Ectodermal cell (in vitro differentiated cells): ENCODE results near the gene PRR5. TPM values are rescaled to one million over a fixed set of nuclear protein-coding genes. Genes with fewer than 3 reads are reported as not detected.
"Not testable (repeated sequence)": the region's sequence is repeated elsewhere in the genome, so short reads cannot be mapped to it uniquely, and the experiment has no call there.

Experiments
- H3K27ac ChIP-seq: 2 replicates; pipeline ENCODE4 v1.7.0; 2013; ENCODE audit warnings: mild to moderate bottlenecking, low read depth, low read length; ENCODE audit not compliant: insufficient read depth, poor library complexity, severe bottlenecking
- H3K27me3 ChIP-seq: 2 replicates; pipeline ENCODE4 v1.7.0; 2013; ENCODE audit warnings: mild to moderate bottlenecking, low read length; ENCODE audit not compliant: insufficient read depth, control insufficient read depth, poor library complexity, severe bottlenecking
- H3K36me3 ChIP-seq: one replicate; pipeline ENCODE4 v1.7.0; 2013; ENCODE audit warnings: low read length; ENCODE audit not compliant: control insufficient read depth, insufficient read depth
- H3K4me1 ChIP-seq: one replicate; pipeline ENCODE4 v1.7.0; 2013; ENCODE audit warnings: low read length; ENCODE audit not compliant: control insufficient read depth, insufficient read depth
- H3K4me3 ChIP-seq: 2 replicates; pipeline ENCODE4 v1.7.0; 2013; ENCODE audit warnings: low read depth, low read length, control low read depth; ENCODE audit not compliant: insufficient read depth
- H3K9me3 ChIP-seq: 2 replicates; pipeline ENCODE4 v1.7.0; 2013; ENCODE audit warnings: mild to moderate bottlenecking, low read length, moderate library complexity; ENCODE audit not compliant: control insufficient read depth
- whole genome bisulfite sequencing, 2 experiments: methylation state at CpG; one replicate each; pipeline ENCODE4 v1.1.7; 2013; ENCODE audit warnings: missing lambda C conversion rate in 2 of 2; 5-methylcytosine and 5-hydroxymethylcytosine counted together
- polyA plus RNA-seq, 4 experiments: library from polyadenylated mRNA; stranded (reverse); fragments of 50-300 nt; gene quantifications; one replicate each; pipeline ENCODE4 v1.2.3, GENCODE V29; 2013

Gene PRR5, protein sequence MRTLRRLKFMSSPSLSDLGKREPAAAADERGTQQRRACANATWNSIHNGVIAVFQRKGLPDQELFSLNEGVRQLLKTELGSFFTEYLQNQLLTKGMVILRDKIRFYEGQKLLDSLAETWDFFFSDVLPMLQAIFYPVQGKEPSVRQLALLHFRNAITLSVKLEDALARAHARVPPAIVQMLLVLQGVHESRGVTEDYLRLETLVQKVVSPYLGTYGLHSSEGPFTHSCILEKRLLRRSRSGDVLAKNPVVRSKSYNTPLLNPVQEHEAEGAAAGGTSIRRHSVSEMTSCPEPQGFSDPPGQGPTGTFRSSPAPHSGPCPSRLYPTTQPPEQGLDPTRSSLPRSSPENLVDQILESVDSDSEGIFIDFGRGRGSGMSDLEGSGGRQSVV
- 14.6 TPM for polyA plus RNA-seq (2013, experiment 1 of 4)
- 14.5 TPM for polyA plus RNA-seq (2013, experiment 2 of 4)
- 17.5 TPM for polyA plus RNA-seq (2013, experiment 3 of 4)
- polyA plus RNA-seq (2013, experiment 4 of 4): 15.6 TPM

DNA sequence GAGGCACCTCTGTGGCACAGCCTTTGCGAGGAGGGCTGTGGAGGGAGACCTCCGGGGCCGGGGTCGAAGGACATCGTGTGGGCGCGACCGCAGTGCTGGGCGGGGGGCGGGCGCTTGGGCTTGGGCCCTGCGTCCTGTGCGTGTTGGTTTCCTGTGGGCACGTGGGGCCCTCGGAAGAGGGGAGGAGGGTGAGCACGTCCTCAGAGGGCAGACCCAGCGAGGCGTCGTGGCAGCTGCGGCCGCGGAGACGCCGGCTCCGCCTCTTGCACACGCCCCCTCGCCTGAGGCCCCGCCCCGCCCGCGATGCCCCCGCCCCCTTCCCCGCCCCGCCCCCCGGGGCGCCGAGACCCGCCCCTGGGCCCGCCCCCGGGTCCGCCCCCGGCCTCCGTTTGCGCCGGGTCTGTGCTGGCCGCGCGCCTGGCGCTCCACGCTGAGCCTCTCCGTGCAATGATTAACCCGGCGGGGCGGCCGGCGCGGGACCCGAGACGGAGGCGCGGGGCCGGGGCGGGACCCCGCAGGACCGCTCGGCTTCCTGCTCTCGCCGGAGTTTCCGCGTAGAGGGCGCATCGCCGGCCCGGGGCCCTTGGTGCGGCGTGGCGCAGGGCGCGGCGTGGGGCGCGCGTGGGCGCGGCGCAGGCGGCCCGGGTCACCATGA is at the start of gene PRR5:
PRR5 (plus strand) TSS at position 381 of the 655 bp plus-strand sequence; CDS start at position 652, 271 bp downstream.
- Histone ChIP-seq H3K4me1 (peaks cover 32% of the 10 kb centered on the region), H3K27ac (no peak within 1 kb of the TSS), H3K36me3 (no peaks in the 10 kb centered on the region), H3K4me3 (peak within 1 kb of the TSS; percentile 60), H3K9me3 (no peaks in the 10 kb centered on the region), H3K27me3 (peaks cover 30% of the 10 kb centered on the region)
- WGBS, 2 experiments: 2% methylated on average over 87 to 88 of the region's 88 CpGs

DNA sequence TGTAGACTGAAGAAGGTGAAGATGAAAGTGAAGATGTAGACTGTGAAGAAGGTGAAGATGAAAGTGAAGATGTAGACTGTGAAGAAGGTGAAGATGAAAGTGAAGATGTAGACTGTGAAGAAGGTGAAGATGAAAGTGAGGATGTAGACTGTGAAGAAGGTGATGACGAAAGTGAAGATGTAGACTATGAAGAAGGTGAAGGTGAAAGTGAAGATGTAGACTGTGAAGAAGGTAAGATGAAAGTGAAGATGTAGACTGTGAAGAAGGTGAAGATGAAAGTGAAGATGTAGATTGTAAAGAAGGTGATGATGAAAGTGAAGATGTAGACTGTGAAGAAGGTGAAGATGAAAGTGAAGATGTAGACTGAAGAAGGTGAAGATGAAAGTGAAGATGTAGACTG is 49.1 kb upstream of the PRR5 start:
- not testable (repeated sequence) for H3K27ac ChIP-seq, H3K4me3 ChIP-seq
- 84 to 90% methylated on average over 1 of the region's 1 CpG for WGBS, 2 experiments

DNA sequence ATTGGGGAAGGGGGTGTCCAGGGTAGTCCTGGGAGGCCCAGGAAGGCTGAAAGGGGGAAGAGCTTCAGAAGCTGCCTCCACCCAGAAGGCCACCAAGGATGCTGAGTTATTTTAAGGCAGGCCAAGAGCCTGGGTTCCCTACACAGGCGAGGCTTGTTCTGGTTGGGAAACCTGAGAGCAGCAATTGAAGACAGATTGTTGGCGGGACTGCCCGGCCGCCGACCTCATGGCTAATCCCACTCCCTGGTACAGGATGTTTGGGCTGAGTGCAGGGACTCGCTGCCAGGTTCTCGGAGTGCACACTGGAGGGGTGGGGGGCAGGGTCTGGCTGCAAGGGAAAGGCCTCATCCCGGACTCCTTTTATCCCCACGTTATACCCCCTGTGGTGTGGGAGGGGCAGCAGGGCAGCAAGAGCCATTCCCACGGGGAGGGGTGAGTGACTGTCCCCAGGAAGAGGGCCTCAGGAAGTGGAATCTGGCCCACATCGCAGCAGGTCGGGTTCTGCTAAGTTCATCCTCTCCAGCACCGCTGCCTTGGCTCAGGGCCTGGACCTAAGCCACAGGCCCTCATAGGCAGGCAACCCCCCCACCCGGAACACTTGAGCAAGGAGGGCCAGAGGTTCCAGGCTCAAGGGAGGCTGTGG is 43.6 kb upstream of the PRR5 start:
- no peak overlapping the region for H3K27ac ChIP-seq
- 58 to 61% methylated on average over 14 of the region's 14 CpGs for WGBS, 2 experiments
- H3K4me3 ChIP-seq: no peak overlapping the region
- no peaks in the 10 kb centered on the region for H3K36me3 ChIP-seq
- H3K9me3 ChIP-seq: no peaks in the 10 kb centered on the region
- H3K27me3 ChIP-seq: no peaks in the 10 kb centered on the region
- H3K4me1 ChIP-seq: peaks cover 28% of the 10 kb centered on the region

More for the DNA sequence above, 49.1 kb upstream of the PRR5 start:
- H3K36me3 ChIP-seq, H3K27me3 ChIP-seq, H3K4me1 ChIP-seq, H3K9me3 ChIP-seq: not testable (repeated sequence)

DNA sequence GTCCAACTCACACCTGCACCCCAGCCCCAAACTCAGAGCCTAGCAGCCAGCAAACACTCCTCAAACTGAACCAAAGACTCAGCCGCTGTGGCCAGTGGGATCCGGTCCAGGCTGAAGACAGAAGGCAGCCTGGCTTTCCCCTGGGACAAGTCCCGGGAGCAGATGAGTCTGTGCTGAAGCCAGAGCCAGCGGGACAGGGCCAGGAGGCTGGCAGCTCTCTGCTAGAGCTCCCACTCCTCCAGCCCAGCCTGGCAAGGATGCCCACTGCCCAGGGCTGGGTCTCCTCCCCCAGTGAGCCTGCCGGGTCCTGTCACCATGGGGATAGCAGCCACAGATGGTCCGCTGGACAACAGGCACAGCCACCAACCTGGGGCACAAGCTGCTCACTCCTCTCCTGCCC is 42.9 kb upstream of the PRR5 start:
- WGBS, 2 experiments: 88 to 91% methylated on average over 6 of the region's 6 CpGs
- Histone ChIP-seq H3K27me3 (no peaks in the 10 kb centered on the region), H3K36me3 (no peaks in the 10 kb centered on the region), H3K4me3 (no peak overlapping the region), H3K4me1 (peaks cover 28% of the 10 kb centered on the region), H3K9me3 (no peaks in the 10 kb centered on the region), H3K27ac (no peak overlapping the region)

DNA sequence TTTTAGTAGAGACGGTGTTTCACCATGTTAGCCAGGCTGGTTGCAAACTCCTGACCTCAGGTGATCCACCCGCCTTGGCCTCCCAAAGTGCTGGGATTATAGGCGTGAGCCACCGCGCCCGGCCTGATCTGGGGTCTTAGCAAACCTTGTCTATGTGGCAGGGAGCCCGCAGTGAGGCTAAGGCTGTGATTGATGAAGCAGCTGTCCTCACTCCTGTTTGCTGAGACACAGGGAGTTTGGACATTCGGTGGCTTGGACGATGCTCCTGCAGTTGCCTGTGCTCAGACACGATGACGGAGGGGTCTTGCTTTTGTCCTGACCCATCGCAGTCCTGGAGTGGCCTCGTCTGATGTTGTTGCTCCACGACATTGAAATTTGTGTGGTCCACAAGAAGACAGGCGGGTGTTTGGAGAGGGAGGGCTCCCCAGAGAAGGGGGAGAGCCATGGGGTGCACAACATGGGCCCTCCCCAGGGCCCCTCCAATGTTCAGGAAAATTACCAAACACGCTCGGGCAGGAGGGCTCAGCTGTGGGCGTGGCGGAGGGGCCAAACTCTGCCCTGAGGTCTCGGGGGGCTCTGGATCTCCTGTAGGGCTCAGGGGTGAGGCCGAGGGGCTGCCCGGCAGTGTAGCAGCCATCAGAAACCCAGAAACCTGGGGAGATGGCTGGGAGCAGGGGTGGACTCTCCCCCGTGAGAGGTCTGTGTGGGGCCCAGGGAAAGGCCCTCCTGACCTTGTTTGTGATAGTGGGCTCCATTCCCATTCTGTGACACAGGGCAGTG is 41.8 kb upstream of the PRR5 start:
- Histone ChIP-seq H3K27me3 (no peaks in the 10 kb centered on the region), H3K4me3 (no peak overlapping the region), H3K36me3 (no peaks in the 10 kb centered on the region), H3K4me1 (peaks cover 28% of the 10 kb centered on the region), H3K27ac (no peak overlapping the region), H3K9me3 (no peaks in the 10 kb centered on the region)
- WGBS, 2 experiments: 92 to 95% methylated on average over 23 of the region's 23 CpGs

DNA sequence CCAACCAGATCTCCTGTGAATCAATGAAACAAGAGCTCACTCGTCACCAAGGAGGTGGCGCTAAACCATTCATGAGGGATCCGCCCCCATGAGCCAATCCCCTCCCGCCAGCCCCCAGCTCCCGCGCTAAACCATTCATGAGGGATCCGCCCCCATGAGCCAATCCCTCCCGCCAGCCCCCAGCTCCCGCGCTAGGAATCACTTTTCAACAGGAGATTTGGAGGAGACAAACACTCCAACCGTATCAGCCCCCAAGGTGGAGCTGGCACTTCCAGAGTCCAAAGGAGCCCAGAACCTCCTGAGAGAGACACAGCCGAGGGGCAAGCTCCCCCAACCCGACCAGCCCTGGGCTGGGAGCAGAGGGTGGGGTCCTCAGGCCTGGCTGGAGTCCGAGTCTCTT is 40.9 kb upstream of the PRR5 start:
- Histone ChIP-seq H3K4me3 (no peak overlapping the region), H3K27me3 (no peaks in the 10 kb centered on the region), H3K9me3 (no peaks in the 10 kb centered on the region), H3K27ac (no peak overlapping the region), H3K36me3 (no peaks in the 10 kb centered on the region), H3K4me1 (peaks cover 28% of the 10 kb centered on the region)
- 6 to 10% methylated on average over 14 of the region's 14 CpGs for WGBS, 2 experiments

DNA sequence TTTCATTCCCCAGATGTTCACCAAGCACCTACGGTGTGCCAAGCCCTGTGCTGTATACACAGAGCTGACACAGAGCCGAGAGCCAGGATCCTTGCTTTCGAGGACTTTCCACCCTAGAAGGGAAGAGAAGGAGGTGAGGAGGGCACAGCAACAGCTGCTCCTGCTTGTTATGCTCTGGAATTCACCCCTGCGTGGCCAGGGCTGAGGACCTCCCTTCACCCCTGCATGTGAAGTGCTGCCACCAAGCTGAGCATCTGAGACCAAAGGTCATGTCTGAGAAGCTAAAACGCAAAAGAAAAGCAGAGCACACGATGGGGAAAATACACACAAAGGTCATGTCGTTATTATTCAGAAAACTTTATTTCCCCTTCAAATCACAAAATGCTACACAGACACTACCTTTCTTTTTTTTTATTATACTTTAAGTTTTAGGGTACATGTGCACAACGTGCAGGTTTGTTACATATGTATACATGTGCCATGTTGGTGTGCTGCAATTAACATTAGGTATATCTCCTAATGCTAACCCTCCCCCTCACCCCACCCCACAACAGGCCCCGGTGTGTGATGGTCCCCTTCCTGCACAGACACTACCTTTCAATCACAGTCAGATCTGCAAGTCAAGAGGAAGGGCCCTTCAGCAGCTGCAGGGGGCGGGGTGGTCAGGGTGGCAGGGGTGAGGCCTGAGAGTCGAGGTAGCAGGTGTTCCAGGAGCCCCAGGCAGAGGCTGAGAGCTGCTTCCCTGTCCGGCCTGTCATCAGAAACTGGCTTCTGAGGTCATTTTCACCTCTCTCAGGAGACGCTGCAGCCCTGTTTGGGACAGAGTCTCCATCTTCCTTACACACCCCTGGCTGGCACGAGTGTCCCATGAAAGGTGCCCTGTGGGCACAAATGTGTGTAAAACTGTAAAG is 40.1 kb upstream of the PRR5 start:
- no peaks in the 10 kb centered on the region for H3K36me3 ChIP-seq
- no peaks in the 10 kb centered on the region for H3K27me3 ChIP-seq
- H3K4me1 ChIP-seq: peaks cover 28% of the 10 kb centered on the region
- H3K4me3 ChIP-seq: no peak overlapping the region
- no peak overlapping the region for H3K27ac ChIP-seq
- 88% methylated on average over 13 to 14 of the region's 14 CpGs for WGBS, 2 experiments
- H3K9me3 ChIP-seq: no peaks in the 10 kb centered on the region

DNA sequence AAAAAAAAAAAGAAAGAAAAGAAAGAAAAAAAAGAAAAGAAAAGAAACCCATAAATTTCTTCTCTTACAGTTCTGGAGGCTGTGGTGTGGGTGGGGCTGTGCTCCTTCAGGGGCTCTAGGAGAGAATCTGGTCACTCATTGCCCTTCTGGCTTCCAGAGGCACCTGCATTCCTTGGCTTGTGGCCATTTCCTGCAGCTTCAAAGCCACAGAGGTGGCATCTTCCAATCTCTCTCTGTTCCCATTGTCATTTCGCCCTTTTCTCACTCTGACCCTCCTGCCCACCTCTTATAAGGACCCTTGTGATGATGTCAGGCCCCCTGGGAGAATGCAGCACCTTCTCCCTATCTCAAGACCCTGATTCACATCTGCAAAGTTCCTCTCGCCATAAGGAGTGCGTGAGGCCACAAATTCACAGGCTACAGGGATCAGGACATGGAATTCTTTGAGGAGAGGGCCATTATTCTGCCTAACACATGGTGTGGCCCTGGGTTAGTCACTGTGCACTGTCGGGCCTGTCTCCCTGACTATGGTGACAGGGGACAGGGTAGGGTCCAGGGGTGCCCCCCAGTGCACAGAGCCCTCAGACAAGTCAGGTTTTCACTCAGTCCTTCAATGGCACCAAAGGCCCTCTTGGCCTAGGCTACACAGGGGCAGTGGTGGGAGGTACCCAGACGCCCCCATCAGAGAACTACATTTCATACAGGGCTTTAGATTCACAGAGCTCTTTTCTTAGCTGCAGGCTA is 38.6 kb upstream of the PRR5 start:
- no peaks in the 10 kb centered on the region for H3K27me3 ChIP-seq
- peaks cover 24% of the 10 kb centered on the region for H3K4me1 ChIP-seq
- no peak overlapping the region for H3K4me3 ChIP-seq
- 93% methylated on average over 5 of the region's 5 CpGs for WGBS, 2 experiments
- H3K36me3 ChIP-seq: no peaks in the 10 kb centered on the region
- H3K27ac ChIP-seq: no peak overlapping the region
- no peaks in the 10 kb centered on the region for H3K9me3 ChIP-seq

DNA sequence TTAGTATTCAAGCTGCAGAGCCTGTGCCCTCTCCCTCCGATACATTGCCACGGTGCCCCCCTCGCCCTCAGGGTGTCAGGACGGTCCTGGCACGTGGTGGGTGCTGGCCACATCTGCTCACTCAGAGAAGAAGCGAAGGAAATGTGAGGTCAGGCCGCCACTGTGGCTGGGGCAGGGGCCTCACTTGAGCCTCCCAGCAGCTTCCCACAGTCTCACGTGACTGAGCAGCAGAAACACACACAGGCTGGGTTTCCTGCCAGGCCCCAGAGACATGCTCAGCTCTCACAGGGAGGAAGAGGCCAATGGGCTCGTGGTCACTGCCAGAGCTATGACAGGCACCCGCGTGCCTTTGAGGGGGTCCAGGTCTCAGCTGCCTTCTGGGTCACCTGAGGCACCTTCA is 37.9 kb upstream of the PRR5 start:
- H3K9me3 ChIP-seq: no peaks in the 10 kb centered on the region
- 90 to 91% methylated on average over 11 of the region's 11 CpGs for WGBS, 2 experiments

More for the DNA sequence above, 37.9 kb upstream of the PRR5 start:
- Histone ChIP-seq H3K4me3 (no peak overlapping the region), H3K36me3 (no peaks in the 10 kb centered on the region), H3K4me1 (peaks cover 22% of the 10 kb centered on the region), H3K27ac (no peak overlapping the region), H3K27me3 (peaks cover 3% of the 10 kb centered on the region)
